GM12878 (cell line): ENCODE measurements around the gene IRF4. TPM values are rescaled to one million over a fixed set of nuclear protein-coding genes. Genes with fewer than 3 reads are reported as not detected.

ENCODE experiments used
- ATAC-seq: fragments of 200-7000 bp; cut with Tn5 transposase; 3 replicates; pipeline ENCODE4 v1.9.1; 2020; ENCODE audit warnings: mild to moderate bottlenecking, moderate library complexity
- BruUV-seq: library from RNA; stranded (reverse); fragments of 400-500 nt; replicated peaks from 2 replicates; lab custom pipeline; 2021; lab: Mats Ljungman, UMichigan
- CTCF ChIA-PET: fragments of 300-600 bp; sonication (Branson Sonifier 250); formaldehyde crosslinking; extraction: SDS; loops from one replicate; lab custom pipeline; 2021; ENCODE audit warnings: inconsistent platforms; lab: Yijun Ruan, JAX
- POLR2A ChIA-PET: fragments of 350-600 bp; formaldehyde crosslinking; extraction: SDS; loops from one replicate; lab custom pipeline; 2021; ENCODE audit warnings: inconsistent platforms; lab: Charles Lee
- RAD21 ChIA-PET: fragments of 300-600 bp; sonication (Branson Sonifier 250); formaldehyde crosslinking; loops from one replicate; lab custom pipeline; 2023; ENCODE audit warnings: antibody characterized with exemption; ENCODE audit not compliant: unreplicated experiment; lab: Charles Lee
- SMC1A ChIA-PET: fragments of 300-600 bp; sonication (Branson Sonifier 250); formaldehyde crosslinking; loops from one replicate; lab custom pipeline; 2023; ENCODE audit not compliant: unreplicated experiment, uncharacterized antibody; lab: Charles Lee
- DNase-seq: peaks from one replicate; pipeline ENCODE4 v3.0.0-alpha.2; 2011; ENCODE audit warnings: low read depth, low spot score
- FAIRE-seq: peaks from 3 replicates; lab custom pipeline; 2011; peaks lifted over from hg19 to GRCh38; lab: Jason Lieb, UNC
- H2AFZ ChIP-seq: 2 replicates; pipeline ENCODE4 v1.6.0; 2011; ENCODE audit warnings: low read depth, low read length, control low read depth; ENCODE audit not compliant: control insufficient read depth
- H3K27ac ChIP-seq: 2 replicates; pipeline ENCODE4 v1.5.1; 2011; ENCODE audit warnings: control low read depth; ENCODE audit not compliant: control insufficient read depth, insufficient read depth
- H3K27me3 ChIP-seq, 2 experiments: replicated peaks in 1 of 2; 2 replicates each; pipeline versions ENCODE4 v1.6.0 to v1.6.1; 2011; ENCODE audit warnings: low read length in 1 of 2; ENCODE audit not compliant: control insufficient read depth in 2 of 2, insufficient read depth in 2 of 2
- H3K36me3 ChIP-seq, 2 experiments: 2 replicates each; pipeline ENCODE4 v1.5.1; 2011; ENCODE audit warnings: low read length in 1 of 2; ENCODE audit not compliant: control insufficient read depth in 2 of 2, insufficient read depth in 2 of 2
- H3K4me1 ChIP-seq: 2 replicates; pipeline ENCODE4 v1.6.1; 2011; ENCODE audit warnings: mild to moderate bottlenecking, low read length, moderate library complexity, mixed read lengths; ENCODE audit not compliant: control insufficient read depth, insufficient read depth
- H3K4me2 ChIP-seq: 2 replicates; pipeline ENCODE4 v1.6.0; 2011; ENCODE audit warnings: control low read depth; ENCODE audit not compliant: control insufficient read depth, insufficient read depth
- H3K4me3 ChIP-seq: fragments of 200-600 bp; sonication (generic); 2 replicates; pipeline ENCODE4 v1.5.1; 2016
- H3K79me2 ChIP-seq: 2 replicates; pipeline ENCODE4 v1.6.0; 2011; ENCODE audit warnings: low read length; ENCODE audit not compliant: control insufficient read depth, insufficient read depth
- H3K9ac ChIP-seq: 2 replicates; pipeline ENCODE4 v1.8.0; 2011; ENCODE audit warnings: low read length, control low read depth, mixed read lengths; ENCODE audit not compliant: control insufficient read depth, insufficient read depth
- H3K9me3 ChIP-seq: replicated peaks from 3 replicates; pipeline ENCODE4 v1.5.1; 2011; ENCODE audit warnings: mild to moderate bottlenecking, low read length; ENCODE audit not compliant: control insufficient read depth, insufficient read depth
- H4K20me1 ChIP-seq: 2 replicates; pipeline ENCODE4 v1.6.0; 2011; ENCODE audit not compliant: control insufficient read depth, insufficient read depth
- BACH1 ChIP-seq: fragments of 450-650 bp; IDR thresholded peaks from 2 replicates; pipeline ENCODE4 v1.6.1; 2017; ENCODE audit warnings: mild to moderate bottlenecking, borderline replicate concordance
- BRCA1 ChIP-seq: IDR thresholded peaks from 2 replicates; pipeline ENCODE4 v1.6.1; 2011; ENCODE audit warnings: low read depth, low read length, improper control_type of control experiment
- ELK1 ChIP-seq: IDR thresholded peaks from 2 replicates; pipeline ENCODE4 v1.6.1; 2012; ENCODE audit warnings: low read depth, low read length, improper control_type of control experiment
- MTA2 ChIP-seq: fragments of 450-650 bp; IDR thresholded peaks from 2 replicates; pipeline ENCODE4 v1.6.1; 2016; ENCODE audit warnings: low read depth, mild to moderate bottlenecking, moderate library complexity
- NFYB ChIP-seq: IDR thresholded peaks from 2 replicates; pipeline ENCODE4 v1.6.1; 2011; ENCODE audit warnings: low read depth, mild to moderate bottlenecking, low read length, improper control_type of control experiment, moderate library complexity; ENCODE audit not compliant: insufficient read depth
- POLR2AphosphoS5 ChIP-seq: IDR thresholded peaks from 2 replicates; pipeline ENCODE4 v1.6.1; 2011; ENCODE audit warnings: mild to moderate bottlenecking, low read length, inconsistent platforms
- RAD51 ChIP-seq: fragments of 450-650 bp; IDR thresholded peaks from 2 replicates; pipeline ENCODE4 v1.6.1; 2016; ENCODE audit warnings: moderate library complexity, mild to moderate bottlenecking, inconsistent platforms
- SMAD1 ChIP-seq: fragments of 450-650 bp; IDR thresholded peaks from 2 replicates; pipeline ENCODE4 v1.6.1; 2018; ENCODE audit warnings: mild to moderate bottlenecking, low read depth; ENCODE audit not compliant: partially characterized antibody
- SREBF2 ChIP-seq: IDR thresholded peaks from 2 replicates; pipeline ENCODE4 v1.6.1; 2012; ENCODE audit warnings: mild to moderate bottlenecking, low read length
- ZBED1 ChIP-seq: IDR thresholded peaks from 2 replicates; pipeline ENCODE4 v1.6.1; 2016; ENCODE audit warnings: borderline replicate concordance
- ZNF217 ChIP-seq: fragments of 450-650 bp; IDR thresholded peaks from 2 replicates; pipeline ENCODE4 v1.6.1; 2017; ENCODE audit warnings: antibody characterized with exemption, mild to moderate bottlenecking
- ZNF24 ChIP-seq: fragments of 450-650 bp; IDR thresholded peaks from 2 replicates; pipeline ENCODE4 v1.6.1; 2017; ENCODE audit warnings: antibody characterized with exemption, mild to moderate bottlenecking
- WGBS: methylation state at CpG from one replicate; pipeline ENCODE4 v1.1.6; 2016; ENCODE audit warnings: low lambda C conversion rate; ENCODE audit not compliant: insufficient replicate concordance, insufficient coverage; ENCODE audit errors: missing lambda C conversion rate; 5-methylcytosine and 5-hydroxymethylcytosine counted together
- in situ Hi-C: fragments of 300-500 bp; cut with MboI; formaldehyde crosslinking; loops from 9 replicates; pipeline ENCODE4 v1.14.3; 2018; ENCODE audit warnings: mixed read lengths
- intact Hi-C: fragments of 100-400 bp; cut with micrococcal nuclease; formaldehyde crosslinking; loops from one replicate; pipeline ENCODE4 v1.14.2; 2022; ENCODE audit not compliant: unreplicated experiment
- polyA plus RNA-seq, 11 experiments: library from polyadenylated mRNA; depleted of rRNA in 4 of 11; unstranded in 6 of 11; stranded (reverse) in 5 of 11; fragments of >200 nt; fragmentation: Nextera tagmentation in 4 of 11; fragmentation: Illumina TruSeq in 1 of 11; extraction: Ambion mirVana in 4 of 11; extraction: Trizol in 1 of 11; gene quantifications; 1 replicate in 1 of 11; 2 replicates in 10 of 11; pipeline versions ENCODE4 v1.2.1 to v1.2.3, GENCODE V29; 2011 to 2016; ENCODE audit warnings: inconsistent platforms in 2 of 11, missing spikeins in 2 of 11, low read depth in 1 of 11
- total RNA-seq, 4 experiments: library from RNA; depleted of rRNA in 3 of 4; stranded (reverse); fragments of >200 nt in 3 of 4; fragmentation: Illumina TruSeq in 1 of 4; extraction: Trizol in 1 of 4; gene quantifications; 2 replicates each; pipeline versions ENCODE4 v1.2.1 to v1.2.3, GENCODE V29; 2013 to 2021
- TF ChIP-seq, protein P1 (sequence below): fragments of 450-650 bp; IDR thresholded peaks from 2 replicates; pipeline ENCODE4 v1.6.1; 2017; ENCODE audit warnings: borderline replicate concordance
- TF ChIP-seq, protein P2 (sequence below): fragments of 450-650 bp; IDR thresholded peaks from 2 replicates; pipeline ENCODE4 v1.6.1; 2017; ENCODE audit warnings: mild to moderate bottlenecking, moderate library complexity
- TF ChIP-seq, protein P3 (sequence below): IDR thresholded peaks from 2 replicates; pipeline ENCODE4 v1.6.1; 2011; ENCODE audit warnings: borderline replicate concordance, low read depth, mild to moderate bottlenecking, moderate library complexity, low read length; ENCODE audit not compliant: insufficient read depth, poor library complexity, severe bottlenecking

The IRF4 gene
- total and polyA plus RNA-seq, 10 of the 15 experiments (the other 5 are each of a cell fraction or from before 2014, with no cell fraction given) = 50.0 to 495 (median 257) TPM

DNA sequence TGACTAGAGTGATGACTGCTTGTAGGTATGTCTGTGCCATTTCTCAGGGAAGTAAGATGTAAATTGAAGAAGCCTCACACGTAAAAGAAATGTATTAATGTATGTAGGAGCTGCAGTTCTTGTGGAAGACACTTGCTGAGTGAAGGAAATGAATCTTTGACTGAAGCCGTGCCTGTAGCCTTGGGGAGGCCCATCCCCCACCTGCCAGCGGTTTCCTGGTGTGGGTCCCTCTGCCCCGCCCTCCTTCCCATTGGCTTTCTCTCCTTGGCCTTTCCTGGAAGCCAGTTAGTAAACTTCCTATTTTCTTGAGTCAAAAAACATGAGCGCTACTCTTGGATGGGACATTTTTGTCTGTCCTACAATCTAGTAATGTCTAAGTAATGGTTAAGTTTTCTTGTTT is 16.6 kb downstream of the IRF4 start:
- 58% methylated on average over 5 of the region's 5 CpGs for WGBS
- ChIA-PET RAD21 (interaction anchor here (0.7 to 2.0 kb wide), 3 partner anchors 11 to 180 kb away, joined by 4 to 5 read pairs (median 4); no protein-coding TSS in a partner anchor), CTCF (no interaction called here), SMC1A (interaction anchor here (1.0 to 6.1 kb wide), 4 partner anchors 9 to 151 kb away, joined by 3 to 68 read pairs (median 4); partner anchors contain the start of gene IRF4), POLR2A (interaction anchor here (0.5 to 0.7 kb wide), 2 partner anchors 43 to 113 kb away, joined by 3 read pairs; no protein-coding TSS in a partner anchor)
- H3K4me1 ChIP-seq = no peaks in the 10 kb centered on the region; the same call in 1 of the 2 replicates
- in situ Hi-C loops = no loop called here
- H3K4me3 ChIP-seq = no peak overlapping the region
- H3K9me3 ChIP-seq = no peaks in the 10 kb centered on the region
- DNase-seq (no peak), ATAC-seq (no peak), FAIRE-seq (no peak)
- peaks cover 24% of the 10 kb centered on the region for H4K20me1 ChIP-seq
- H3K4me2 ChIP-seq = no peak overlapping the region
- H3K79me2 ChIP-seq = peaks cover 21% of the 10 kb centered on the region
- intact Hi-C loops = loop anchor here (5.0 kb wide), 1 partner anchor 89 kb away; no protein-coding TSS in a partner anchor
- H2AFZ ChIP-seq = no peak overlapping the region
- no peak overlapping the region for H3K9ac ChIP-seq
- H3K27me3 ChIP-seq = no peaks in the 10 kb centered on the region
- H3K27ac ChIP-seq = no peak overlapping the region
- H3K36me3 ChIP-seq = peaks cover 29 to 56% of the 10 kb centered on the region in 2 experiments
- TSS peak; percentile 23 for BruUV-seq
- no peak for TF ChIP-seq RAD51
- no peak for TF ChIP-seq NFYB
- peak; percentile 11; the same call in 1 of the 2 replicates for TF ChIP-seq BACH1
- TF ChIP-seq POLR2AphosphoS5 = peak; percentile 76
- TF ChIP-seq MTA2 = no peak
- no peak for TF ChIP-seq BRCA1
- TF ChIP-seq, protein P1, sequence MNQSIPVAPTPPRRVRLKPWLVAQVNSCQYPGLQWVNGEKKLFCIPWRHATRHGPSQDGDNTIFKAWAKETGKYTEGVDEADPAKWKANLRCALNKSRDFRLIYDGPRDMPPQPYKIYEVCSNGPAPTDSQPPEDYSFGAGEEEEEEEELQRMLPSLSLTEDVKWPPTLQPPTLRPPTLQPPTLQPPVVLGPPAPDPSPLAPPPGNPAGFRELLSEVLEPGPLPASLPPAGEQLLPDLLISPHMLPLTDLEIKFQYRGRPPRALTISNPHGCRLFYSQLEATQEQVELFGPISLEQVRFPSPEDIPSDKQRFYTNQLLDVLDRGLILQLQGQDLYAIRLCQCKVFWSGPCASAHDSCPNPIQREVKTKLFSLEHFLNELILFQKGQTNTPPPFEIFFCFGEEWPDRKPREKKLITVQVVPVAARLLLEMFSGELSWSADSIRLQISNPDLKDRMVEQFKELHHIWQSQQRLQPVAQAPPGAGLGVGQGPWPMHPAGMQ = no peak
- TF ChIP-seq ZNF217 = no peak
- no peak for TF ChIP-seq SMAD1
- no peak for TF ChIP-seq ZNF24
- TF ChIP-seq ELK1 = no peak
- TF ChIP-seq, protein P2, sequence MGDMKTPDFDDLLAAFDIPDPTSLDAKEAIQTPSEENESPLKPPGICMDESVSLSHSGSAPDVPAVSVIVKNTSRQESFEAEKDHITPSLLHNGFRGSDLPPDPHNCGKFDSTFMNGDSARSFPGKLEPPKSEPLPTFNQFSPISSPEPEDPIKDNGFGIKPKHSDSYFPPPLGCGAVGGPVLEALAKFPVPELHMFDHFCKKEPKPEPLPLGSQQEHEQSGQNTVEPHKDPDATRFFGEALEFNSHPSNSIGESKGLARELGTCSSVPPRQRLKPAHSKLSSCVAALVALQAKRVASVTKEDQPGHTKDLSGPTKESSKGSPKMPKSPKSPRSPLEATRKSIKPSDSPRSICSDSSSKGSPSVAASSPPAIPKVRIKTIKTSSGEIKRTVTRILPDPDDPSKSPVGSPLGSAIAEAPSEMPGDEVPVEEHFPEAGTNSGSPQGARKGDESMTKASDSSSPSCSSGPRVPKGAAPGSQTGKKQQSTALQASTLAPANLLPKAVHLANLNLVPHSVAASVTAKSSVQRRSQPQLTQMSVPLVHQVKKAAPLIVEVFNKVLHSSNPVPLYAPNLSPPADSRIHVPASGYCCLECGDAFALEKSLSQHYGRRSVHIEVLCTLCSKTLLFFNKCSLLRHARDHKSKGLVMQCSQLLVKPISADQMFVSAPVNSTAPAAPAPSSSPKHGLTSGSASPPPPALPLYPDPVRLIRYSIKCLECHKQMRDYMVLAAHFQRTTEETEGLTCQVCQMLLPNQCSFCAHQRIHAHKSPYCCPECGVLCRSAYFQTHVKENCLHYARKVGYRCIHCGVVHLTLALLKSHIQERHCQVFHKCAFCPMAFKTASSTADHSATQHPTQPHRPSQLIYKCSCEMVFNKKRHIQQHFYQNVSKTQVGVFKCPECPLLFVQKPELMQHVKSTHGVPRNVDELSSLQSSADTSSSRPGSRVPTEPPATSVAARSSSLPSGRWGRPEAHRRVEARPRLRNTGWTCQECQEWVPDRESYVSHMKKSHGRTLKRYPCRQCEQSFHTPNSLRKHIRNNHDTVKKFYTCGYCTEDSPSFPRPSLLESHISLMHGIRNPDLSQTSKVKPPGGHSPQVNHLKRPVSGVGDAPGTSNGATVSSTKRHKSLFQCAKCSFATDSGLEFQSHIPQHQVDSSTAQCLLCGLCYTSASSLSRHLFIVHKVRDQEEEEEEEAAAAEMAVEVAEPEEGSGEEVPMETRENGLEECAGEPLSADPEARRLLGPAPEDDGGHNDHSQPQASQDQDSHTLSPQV = no peak
- TF ChIP-seq, protein P3, sequence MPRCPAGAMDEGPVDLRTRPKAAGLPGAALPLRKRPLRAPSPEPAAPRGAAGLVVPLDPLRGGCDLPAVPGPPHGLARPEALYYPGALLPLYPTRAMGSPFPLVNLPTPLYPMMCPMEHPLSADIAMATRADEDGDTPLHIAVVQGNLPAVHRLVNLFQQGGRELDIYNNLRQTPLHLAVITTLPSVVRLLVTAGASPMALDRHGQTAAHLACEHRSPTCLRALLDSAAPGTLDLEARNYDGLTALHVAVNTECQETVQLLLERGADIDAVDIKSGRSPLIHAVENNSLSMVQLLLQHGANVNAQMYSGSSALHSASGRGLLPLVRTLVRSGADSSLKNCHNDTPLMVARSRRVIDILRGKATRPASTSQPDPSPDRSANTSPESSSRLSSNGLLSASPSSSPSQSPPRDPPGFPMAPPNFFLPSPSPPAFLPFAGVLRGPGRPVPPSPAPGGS = no peak
- TF ChIP-seq SREBF2 = no peak
- TF ChIP-seq ZBED1 = no peak
